ENCODE data around the gene CERS6. TPM values are rescaled to one million over a fixed set of nuclear protein-coding genes. Genes with fewer than 3 reads are reported as not detected.
A peak's percentile ranks its signal among the peaks of the same experiment; 100 is the strongest.

CERS6 gene
- total RNA-seq, 1 donor from 2014 or later: 66.5 TPM

- no peak overlapping the region for H3K27ac Mint-ChIP-seq
- no peaks in the 10 kb centered on the region for H3K9me3 Mint-ChIP-seq
- H3K4me3 Mint-ChIP-seq: no peak overlapping the region
- no peaks in the 10 kb centered on the region for H3K27me3 Mint-ChIP-seq (ENCODE audit: low read depth)
- no peaks in the 10 kb centered on the region for H3K36me3 Mint-ChIP-seq
- no peak for DNase-seq (ENCODE audit: low spot score in 2 of 2, unreplicated experiment in 2 of 2)
- peaks cover 25% of the 10 kb centered on the region for H3K4me1 Mint-ChIP-seq
- TF ChIP-seq CTCF (IDR thresholded peaks at IDR 0.05; ENCODE audit: unreplicated experiment): no peak
These were observed 2.7 kb upstream of the CERS6 start for GRCh38 chr2:168453404-168453803.

DNA sequence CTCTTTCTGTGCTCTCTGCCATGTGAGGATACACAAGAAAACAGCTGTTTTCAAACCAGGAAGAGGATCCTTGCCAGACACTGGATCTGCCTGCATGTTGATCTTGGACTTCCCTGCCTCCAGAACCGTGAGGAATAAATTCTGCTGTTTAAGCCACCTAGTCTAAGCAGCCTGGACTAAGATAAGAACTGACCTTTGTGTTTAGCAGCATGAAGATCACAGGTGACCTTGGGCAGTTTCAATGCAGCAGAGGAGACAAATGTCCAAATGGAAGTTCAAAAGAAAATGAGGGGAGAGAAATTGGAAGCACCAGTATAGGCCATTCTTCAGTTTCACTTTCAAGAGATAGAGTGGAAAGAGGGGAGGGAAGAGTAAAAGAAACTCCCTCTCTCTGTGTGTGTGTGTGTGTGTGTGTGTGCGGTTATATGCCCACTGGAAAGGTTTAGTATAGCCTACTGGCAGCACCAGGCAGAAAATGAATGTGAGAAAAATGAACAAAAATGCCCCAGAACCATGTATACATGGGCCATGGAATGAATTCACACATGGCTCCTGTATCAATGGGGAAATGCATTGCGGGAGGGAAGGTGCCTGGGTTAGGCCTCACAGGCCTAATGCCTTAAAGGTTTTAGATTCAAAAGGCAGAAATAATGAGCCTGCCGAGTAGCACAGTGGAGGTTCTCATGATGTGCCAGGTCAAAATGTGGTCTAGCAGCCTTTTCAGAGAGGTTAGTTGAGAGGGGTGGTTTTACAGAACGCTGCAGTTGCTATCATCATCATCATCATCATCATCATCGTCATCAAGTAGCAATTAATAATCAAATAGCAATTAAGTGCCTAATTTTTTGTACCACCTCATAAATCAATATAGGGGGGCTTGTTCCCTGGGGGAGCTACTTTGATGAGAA, 1.1 kb upstream of the CERS6 start:
- Mint-ChIP-seq H3K4me1 (peaks cover 26% of the 10 kb centered on the region), H3K4me3 (no peak overlapping the region), H3K27me3 (ENCODE audit: low read depth) (no peaks in the 10 kb centered on the region), H3K27ac (no peak overlapping the region), H3K36me3 (no peaks in the 10 kb centered on the region), H3K9me3 (no peaks in the 10 kb centered on the region)
- DNase-seq (ENCODE audit: low spot score in 2 of 2, unreplicated experiment in 2 of 2): no peak
- TF ChIP-seq CTCF (IDR thresholded peaks at IDR 0.05; ENCODE audit: unreplicated experiment): no peak

- Mint-ChIP-seq H3K4me1 (peaks cover 36% of the 10 kb centered on the region), H3K27me3 (ENCODE audit: low read depth) (no peaks in the 10 kb centered on the region), H3K4me3 (no peak overlapping the region), H3K36me3 (no peaks in the 10 kb centered on the region), H3K9me3 (no peaks in the 10 kb centered on the region), H3K27ac (peak overlapping the region; percentile 84)
- TF ChIP-seq CTCF (IDR thresholded peaks at IDR 0.05; ENCODE audit: unreplicated experiment): no peak
- peak; percentile 35 to 62 for DNase-seq (ENCODE audit: low spot score in 2 of 2, unreplicated experiment in 2 of 2)
These were observed 583 bp downstream of the CERS6 start for GRCh38 chr2:168456521-168457189.

DNA sequence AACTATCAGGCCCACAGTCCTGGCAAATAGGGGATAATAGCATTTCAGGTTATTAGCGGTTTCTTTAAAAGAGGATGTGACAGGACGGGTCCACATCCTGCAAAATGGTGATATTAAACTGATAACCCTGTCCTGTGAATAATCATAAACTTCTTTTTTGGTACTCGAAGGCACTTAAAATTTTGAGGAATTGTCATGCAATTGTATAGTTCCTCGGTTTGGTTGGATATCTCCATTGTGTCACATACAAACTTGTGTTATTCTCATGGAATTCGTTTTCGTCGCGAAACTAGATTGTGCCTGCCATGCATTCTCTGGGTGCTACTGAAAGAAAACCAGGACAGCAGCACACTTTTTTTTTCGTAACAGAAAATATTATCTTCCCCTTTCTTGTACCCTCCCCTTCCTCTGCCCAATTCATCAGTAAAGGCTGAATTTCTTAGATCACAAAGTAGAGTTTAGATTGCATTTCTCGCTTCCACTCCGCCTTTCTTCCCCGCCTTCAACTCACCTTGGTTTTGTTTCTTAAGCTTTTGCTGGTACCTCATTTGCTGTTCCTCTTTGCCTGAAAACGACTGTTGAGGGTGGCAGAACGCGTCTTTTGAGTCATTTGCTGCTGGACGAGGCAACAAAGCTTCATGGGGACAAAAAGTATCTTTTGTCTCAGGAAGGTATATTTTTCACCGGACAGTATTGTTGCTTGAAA, 1.3 kb downstream of the CERS6 start:
- TF ChIP-seq CTCF (IDR thresholded peaks at IDR 0.05; ENCODE audit: unreplicated experiment): no peak
- peak overlapping the region; percentile 84 for H3K27ac Mint-ChIP-seq
- no peaks in the 10 kb centered on the region for H3K27me3 Mint-ChIP-seq (ENCODE audit: low read depth)
- H3K9me3 Mint-ChIP-seq: no peaks in the 10 kb centered on the region
- H3K36me3 Mint-ChIP-seq: no peaks in the 10 kb centered on the region
- peaks cover 43% of the 10 kb centered on the region for H3K4me1 Mint-ChIP-seq
- no peak overlapping the region for H3K4me3 Mint-ChIP-seq
- DNase-seq (ENCODE audit: low spot score in 2 of 2, unreplicated experiment in 2 of 2): no peak

- H3K36me3 Mint-ChIP-seq: no peaks in the 10 kb centered on the region
- no peaks in the 10 kb centered on the region for H3K27me3 Mint-ChIP-seq (ENCODE audit: low read depth)
- no peaks in the 10 kb centered on the region for H3K9me3 Mint-ChIP-seq
- H3K4me1 Mint-ChIP-seq: peaks cover 43% of the 10 kb centered on the region
- peak overlapping the region; percentile 84 for H3K27ac Mint-ChIP-seq
- H3K4me3 Mint-ChIP-seq: no peak overlapping the region
- TF ChIP-seq CTCF (IDR thresholded peaks at IDR 0.05; ENCODE audit: unreplicated experiment): no peak
- no peak for DNase-seq (ENCODE audit: low spot score in 2 of 2, unreplicated experiment in 2 of 2)
These were observed 2.1 kb downstream of the CERS6 start for GRCh38 chr2:168458139-168458538.
